ENCODE results near the gene COLQ. TPM values are rescaled to one million over a fixed set of nuclear protein-coding genes. Genes with fewer than 3 reads are reported as not detected.
"Not testable (repeated sequence)": the region's sequence is repeated elsewhere in the genome, so short reads cannot be mapped to it uniquely, and the experiment has no call there.

COLQ gene
- total RNA-seq, 1 experiment from 2014 or later = 0.17 TPM

DNA sequence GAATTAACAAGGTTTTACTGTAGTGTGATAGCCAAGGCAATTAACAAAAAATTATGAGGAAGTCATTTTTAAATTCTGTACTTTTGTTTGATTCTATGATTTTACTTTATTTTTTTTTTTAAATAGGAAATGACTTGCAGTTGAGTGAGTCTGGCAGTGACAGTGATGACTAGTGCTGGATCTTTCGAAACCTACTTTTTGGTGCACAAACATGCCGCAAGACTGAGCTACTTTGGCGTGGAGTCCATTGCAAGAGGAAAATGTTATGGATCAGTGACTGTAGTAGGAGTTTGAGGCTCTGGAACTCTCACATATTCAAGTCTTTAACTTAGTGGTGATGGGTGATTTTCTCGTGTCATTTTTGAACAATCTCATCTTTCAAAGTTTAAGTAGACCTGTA lies 82.5 kb downstream of the COLQ start:
- in situ Hi-C loops (cut with HindIII; ENCODE audit: low sequenced_read_pairs) = no loop called here
- DNase-seq (ENCODE audit: low spot score) = no peak

- in situ Hi-C loops (cut with HindIII; ENCODE audit: low sequenced_read_pairs) = no loop called here
- no peak for DNase-seq (ENCODE audit: low spot score)
Observed at GRCh38 chr3:15436246-15436645, 85.3 kb downstream of the COLQ start.

DNA sequence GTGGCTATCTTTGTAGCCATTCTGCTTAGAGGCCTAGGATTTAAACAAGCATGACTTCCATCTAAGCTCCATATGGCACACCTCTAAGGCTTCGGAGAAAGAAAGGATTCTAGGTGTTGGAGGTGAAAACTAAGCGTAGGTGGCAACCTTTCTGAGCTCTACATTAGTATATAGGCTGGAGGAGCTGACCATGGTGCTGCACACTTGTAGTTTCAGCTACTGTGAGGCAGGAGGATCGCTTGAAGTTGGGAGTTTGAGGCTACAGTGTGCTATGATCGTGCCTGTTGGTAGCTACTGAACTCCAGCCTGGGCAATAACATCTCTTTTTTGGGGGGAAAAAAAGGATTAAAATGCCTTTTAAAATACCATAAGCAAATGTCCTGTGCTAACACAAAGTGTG lies 86.8 kb downstream of the COLQ start:
- no peak for DNase-seq (ENCODE audit: low spot score)
- in situ Hi-C loops (cut with HindIII; ENCODE audit: low sequenced_read_pairs) = no loop called here

GRCh38 chr3:15433531-15433930 lies 88.0 kb downstream of the COLQ start:
- in situ Hi-C loops (cut with HindIII; ENCODE audit: low sequenced_read_pairs) = no loop called here
- no peak for DNase-seq (ENCODE audit: low spot score)

- in situ Hi-C loops (cut with HindIII; ENCODE audit: low sequenced_read_pairs) = no loop called here
- no peak for DNase-seq (ENCODE audit: low spot score)
Observed at GRCh38 chr3:15431256-15431837, 90.2 kb downstream of the COLQ start.

- DNase-seq (ENCODE audit: low spot score) = no peak
- in situ Hi-C loops (cut with HindIII; ENCODE audit: low sequenced_read_pairs) = no loop called here
Observed at GRCh38 chr3:15430624-15431023, 90.9 kb downstream of the COLQ start.

- in situ Hi-C loops (cut with HindIII; ENCODE audit: low sequenced_read_pairs) = no loop called here
- no peak for DNase-seq (ENCODE audit: low spot score)
Observed at GRCh38 chr3:15429080-15429479, 92.4 kb downstream of the COLQ start.

- in situ Hi-C loops (cut with HindIII; ENCODE audit: low sequenced_read_pairs) = no loop called here
- no peak for DNase-seq (ENCODE audit: low spot score)
Observed at GRCh38 chr3:15428539-15428938, 93.0 kb downstream of the COLQ start.

DNA sequence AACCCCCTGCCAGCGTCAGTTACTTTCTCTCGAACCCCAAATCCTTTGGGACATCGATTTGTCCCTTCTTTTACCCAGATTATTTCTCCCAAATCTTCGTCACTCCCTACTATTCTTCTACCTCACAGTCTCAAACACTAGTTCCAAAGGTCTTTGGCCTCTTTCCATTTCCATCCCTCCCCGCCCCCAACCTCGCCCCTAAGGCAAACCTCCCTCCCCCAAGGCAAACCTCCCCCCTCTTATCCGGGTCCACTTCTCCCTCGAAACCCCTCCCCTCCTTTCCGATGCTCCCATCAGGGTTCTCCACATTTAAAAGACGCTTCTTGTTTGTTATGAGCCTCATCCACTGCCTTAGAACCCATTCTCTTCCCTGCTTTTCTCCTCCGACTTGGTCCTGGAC lies 93.5 kb downstream of the COLQ start:
- in situ Hi-C loops (cut with HindIII; ENCODE audit: low sequenced_read_pairs) = no loop called here

GRCh38 chr3:15427182-15427880 lies 94.2 kb downstream of the COLQ start, which contains the start of the genes EAF1 and METTL6:
TSS of gene EAF1 (plus strand) at chr3:15427598. CDS start at chr3:15427780, 182 bp downstream.
TSS of gene METTL6 (minus strand) at chr3:15427544. CDS start at chr3:15426511, 1,033 bp downstream.
- DNase-seq (ENCODE audit: low spot score) = peak; percentile 88
- in situ Hi-C loops (cut with HindIII; ENCODE audit: low sequenced_read_pairs) = no loop called here

More for the DNA sequence above, 93.5 kb downstream of the COLQ start:
- DNase-seq (ENCODE audit: low spot score) = no peak

DNA sequence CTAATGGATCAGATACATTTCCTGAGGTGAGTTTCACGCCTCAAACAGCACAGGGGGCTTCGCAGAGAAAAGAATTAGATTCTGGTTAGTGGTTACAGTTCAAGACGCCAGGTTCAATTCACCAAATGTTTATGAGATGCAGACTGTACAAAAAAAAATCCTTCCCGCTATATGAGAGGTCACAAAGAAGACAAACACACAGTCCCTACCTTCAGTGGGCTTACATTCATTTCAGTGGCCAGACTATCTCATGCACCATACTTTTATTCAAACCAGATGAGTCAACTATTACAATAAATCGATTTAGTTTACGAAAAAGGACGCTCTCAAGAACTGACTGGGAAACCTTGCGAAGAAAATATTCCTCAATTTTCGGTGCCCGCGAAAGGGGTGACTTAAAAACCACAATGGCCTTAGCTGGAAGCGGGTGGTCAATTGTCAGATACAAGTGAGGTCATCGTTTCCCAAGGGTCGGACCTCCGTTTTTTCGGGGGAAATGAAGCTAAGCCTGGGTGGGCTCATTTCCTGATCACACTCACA lies 94.9 kb downstream of the COLQ start:
- in situ Hi-C loops (cut with HindIII; ENCODE audit: low sequenced_read_pairs) = no loop called here
- DNase-seq (ENCODE audit: low spot score) = no peak

DNA sequence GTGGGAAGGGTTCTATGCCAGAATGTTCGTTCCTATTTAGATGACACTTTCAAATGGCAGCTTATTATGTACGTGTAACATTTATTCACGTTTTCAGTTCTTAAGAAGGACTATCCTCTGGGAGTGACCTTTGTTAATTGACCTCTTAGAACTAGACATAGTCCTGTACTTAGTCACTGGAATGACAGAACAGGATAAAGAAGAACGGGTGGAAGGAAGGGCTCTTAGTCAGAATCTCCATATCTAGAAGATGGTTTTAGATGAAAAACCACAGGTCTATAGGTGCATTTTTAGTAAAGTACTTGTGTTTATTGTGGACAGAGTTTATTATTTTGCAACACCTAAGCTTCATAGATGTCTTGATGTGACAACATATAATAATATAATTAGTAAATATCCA lies 100.6 kb downstream of the COLQ start:
- no peak for DNase-seq (ENCODE audit: low spot score)
- in situ Hi-C loops (cut with HindIII; ENCODE audit: low sequenced_read_pairs) = no loop called here

GRCh38 chr3:15410966-15411365 lies 110.5 kb downstream of the COLQ start:
- DNase-seq (ENCODE audit: low spot score); in situ Hi-C loops (cut with HindIII; ENCODE audit: low sequenced_read_pairs): not testable (repeated sequence)

- in situ Hi-C loops (cut with HindIII; ENCODE audit: low sequenced_read_pairs) = no loop called here
- DNase-seq (ENCODE audit: low spot score) = no peak
Observed at GRCh38 chr3:15409774-15410173, 111.7 kb downstream of the COLQ start.

DNA sequence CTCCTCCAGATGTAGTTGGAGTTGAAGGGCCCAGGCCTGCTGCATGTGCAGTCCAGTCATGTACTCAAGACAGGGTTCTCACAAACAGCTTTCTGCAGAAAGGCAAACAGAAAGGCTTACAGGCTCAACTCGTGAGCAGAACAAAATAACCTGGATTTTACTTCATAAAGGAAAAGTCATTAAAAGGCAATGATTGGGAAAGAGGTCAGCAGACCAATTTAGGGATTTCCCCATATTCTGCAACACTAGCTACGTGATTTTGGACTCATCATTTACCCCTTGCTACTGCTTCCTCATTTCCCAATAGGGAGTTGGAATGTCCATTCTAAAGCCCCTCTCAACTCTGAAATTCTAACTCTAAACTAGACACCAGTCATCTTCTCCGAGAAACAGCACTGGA lies 112.3 kb downstream of the COLQ start:
- DNase-seq (ENCODE audit: low spot score) = no peak
- in situ Hi-C loops (cut with HindIII; ENCODE audit: low sequenced_read_pairs) = no loop called here

- peak; percentile 81 for DNase-seq (ENCODE audit: low spot score)
- in situ Hi-C loops (cut with HindIII; ENCODE audit: low sequenced_read_pairs) = no loop called here
Observed at GRCh38 chr3:15405448-15406050, 116.0 kb downstream of the COLQ start.

GRCh38 chr3:15404767-15405166 lies 116.7 kb downstream of the COLQ start:
- no peak for DNase-seq (ENCODE audit: low spot score)
- in situ Hi-C loops (cut with HindIII; ENCODE audit: low sequenced_read_pairs) = no loop called here

GRCh38 chr3:15403965-15404364 lies 117.5 kb downstream of the COLQ start:
- in situ Hi-C loops (cut with HindIII; ENCODE audit: low sequenced_read_pairs) = no loop called here

DNA sequence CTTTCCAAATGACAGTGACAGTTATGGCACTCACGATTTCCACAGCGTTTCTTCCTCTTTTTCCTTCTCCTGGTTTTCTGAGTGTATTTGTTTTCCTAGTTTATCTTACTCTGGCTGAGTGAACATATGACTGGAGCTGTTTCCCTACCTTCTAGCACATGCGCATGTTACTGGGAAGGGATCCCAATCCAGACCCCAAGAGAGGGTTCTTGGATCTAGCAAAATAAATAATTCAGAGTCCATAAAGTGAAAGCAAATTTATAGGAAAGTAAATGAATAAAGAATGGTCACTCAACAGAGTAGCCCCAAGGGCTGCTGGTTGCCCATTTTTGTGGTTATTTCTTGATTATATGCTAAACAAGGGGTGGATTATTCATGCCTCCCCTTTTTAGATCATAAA lies 118.0 kb downstream of the COLQ start:
- DNase-seq (ENCODE audit: low spot score) = no peak
- in situ Hi-C loops (cut with HindIII; ENCODE audit: low sequenced_read_pairs) = no loop called here

More at GRCh38 chr3:15403965-15404364, 117.5 kb downstream of the COLQ start:
- no peak for DNase-seq (ENCODE audit: low spot score)

- in situ Hi-C loops (cut with HindIII; ENCODE audit: low sequenced_read_pairs) = no loop called here
Observed at GRCh38 chr3:15401936-15402335, 119.6 kb downstream of the COLQ start.

More at GRCh38 chr3:15401936-15402335, 119.6 kb downstream of the COLQ start:
- no peak for DNase-seq (ENCODE audit: low spot score)

Data from G401 (cell line).